ENCODE measurements around the gene DOCK4.

- TF ChIP-seq ELF4 (IDR thresholded peaks at IDR 0.05) (no peak), FOXA1 (IDR thresholded peaks at IDR 0.05) (no peak), SP1 (IDR thresholded peaks at IDR 0.05) (no peak), ZNF384 (IDR thresholded peaks at IDR 0.05) (no peak), FOXK2 (IDR thresholded peaks at IDR 0.05) (no peak), FOXM1 (IDR thresholded peaks at IDR 0.05; ENCODE audit: borderline replicate concordance) (no peak), PKNOX1 (IDR thresholded peaks at IDR 0.05) (no peak; the same call in 1 of the 2 replicates), TARDBP (IDR thresholded peaks at IDR 0.05) (no peak), BHLHE40 (IDR thresholded peaks at IDR 0.05; ENCODE audit: borderline replicate concordance) (no peak), L3MBTL2 (conservative IDR thresholded peaks at IDR 0.05) (no peak), LEF1 (IDR thresholded peaks at IDR 0.05; ENCODE audit: borderline replicate concordance) (no peak)
Measured at GRCh38 chr7:111954474-111955381, 251.5 kb downstream of the DOCK4 start.
